ENCODE measurements around the gene NDUFV1.
"Not testable (repeated sequence)": the region's sequence is repeated elsewhere in the genome, so short reads cannot be mapped to it uniquely, and the experiment has no call there.

The NDUFV1 gene

DNA sequence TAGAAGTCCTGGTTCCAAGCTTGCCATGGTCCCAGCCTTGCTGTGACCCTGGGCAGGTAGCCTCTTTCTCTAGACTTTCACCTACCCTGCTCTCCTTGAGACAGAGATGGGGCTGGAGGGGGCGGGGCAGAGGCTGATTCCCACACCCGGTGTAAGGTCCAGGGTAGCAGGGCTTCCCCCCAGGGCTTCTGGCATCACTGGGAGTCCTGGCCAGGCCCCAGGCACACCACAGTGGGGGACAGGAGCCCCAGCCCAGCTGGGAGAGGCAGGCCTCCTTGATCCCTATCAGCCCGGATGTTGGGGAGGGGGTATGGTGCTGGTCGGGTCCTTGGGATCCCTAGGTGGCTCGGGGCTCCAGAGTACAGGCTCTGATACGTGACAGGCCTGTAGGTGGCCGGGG, 24.7 kb downstream of the NDUFV1 start:
- H3K9me3 ChIP-seq (ENCODE audit: control insufficient read depth, low read depth, low read length): no peaks in the 10 kb centered on the region
- no peak overlapping the region for H3K27ac ChIP-seq (ENCODE audit: low read length)
- H3K36me3 ChIP-seq (ENCODE audit: control insufficient read depth, low read depth, low read length): peaks cover 7% of the 10 kb centered on the region
- no peaks in the 10 kb centered on the region for H3K27me3 ChIP-seq (ENCODE audit: control insufficient read depth, insufficient read depth, low read length)
- H3K4me3 ChIP-seq (ENCODE audit: low read length): peak overlapping the region; percentile 72
- no peaks in the 10 kb centered on the region for H3K4me1 ChIP-seq (ENCODE audit: control insufficient read depth, low read depth, low read length)
- H3K9ac ChIP-seq (ENCODE audit: low read length): no peak overlapping the region

DNA sequence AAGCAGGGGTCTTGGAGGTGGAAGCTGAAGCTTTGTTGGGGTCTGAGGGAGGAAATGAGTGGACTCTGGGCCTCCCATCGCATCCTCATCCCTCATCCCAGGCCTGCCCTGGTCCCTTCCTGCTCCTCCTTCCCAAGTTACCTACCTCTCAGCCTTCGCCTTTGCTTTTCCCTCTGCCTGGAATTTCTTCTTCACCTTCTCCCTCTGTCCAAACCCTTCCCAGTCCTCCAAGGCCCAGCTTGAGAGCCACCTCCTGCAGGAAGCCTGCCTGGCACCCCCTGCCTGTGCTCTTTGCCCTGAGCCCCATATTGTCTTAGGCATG, 25.1 kb downstream of the NDUFV1 start:
- Histone ChIP-seq H3K27me3 (ENCODE audit: control insufficient read depth, insufficient read depth, low read length) (no peaks in the 10 kb centered on the region), H3K27ac (ENCODE audit: low read length) (no peak overlapping the region), H3K36me3 (ENCODE audit: control insufficient read depth, low read depth, low read length) (peaks cover 7% of the 10 kb centered on the region), H3K9ac (ENCODE audit: low read length) (no peak overlapping the region), H3K4me3 (ENCODE audit: low read length) (no peak overlapping the region), H3K4me1 (ENCODE audit: control insufficient read depth, low read depth, low read length) (no peaks in the 10 kb centered on the region), H3K9me3 (ENCODE audit: control insufficient read depth, low read depth, low read length) (no peaks in the 10 kb centered on the region)

DNA sequence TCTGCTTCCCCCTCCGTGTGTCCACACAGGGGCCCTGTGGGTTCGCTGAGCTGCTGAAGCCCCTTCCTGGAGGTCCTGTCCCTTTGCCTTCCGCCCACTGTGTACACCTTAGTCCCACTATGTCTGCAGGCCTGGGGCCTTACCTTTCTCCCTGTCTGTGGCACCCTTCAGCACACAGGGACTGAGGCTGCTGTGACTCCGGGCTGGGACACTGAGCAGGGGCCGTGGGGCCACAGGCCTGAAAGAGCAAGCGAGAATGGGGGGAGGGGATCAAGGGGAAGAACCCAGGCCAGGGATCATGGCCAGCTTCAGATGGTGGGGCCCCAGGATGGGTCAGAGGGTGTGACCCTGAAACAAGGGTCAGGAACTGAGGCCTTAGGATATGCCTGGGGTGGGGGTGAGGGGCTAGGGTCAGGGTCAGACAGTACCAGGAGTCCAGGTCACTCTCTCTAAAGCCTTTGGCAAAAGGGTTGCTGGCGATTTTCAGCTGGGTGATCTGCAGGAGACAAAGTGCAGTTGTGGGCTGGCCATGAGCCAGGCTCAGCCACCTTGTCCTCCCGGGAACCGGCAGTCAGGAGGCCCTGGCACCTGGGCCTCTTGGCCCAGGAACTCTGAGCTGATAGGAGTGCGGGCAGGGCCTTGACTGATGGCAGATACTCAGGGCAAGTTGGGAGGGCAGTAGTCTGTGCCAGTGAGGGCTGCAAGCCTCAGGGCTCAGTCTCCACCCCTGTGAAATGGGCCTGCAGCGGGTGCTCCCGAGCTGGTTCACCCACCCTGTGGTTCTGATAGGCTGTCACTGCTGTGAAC, 25.6 kb downstream of the NDUFV1 start:
- no peak overlapping the region for H3K4me3 ChIP-seq (ENCODE audit: low read length)
- no peak overlapping the region for H3K9ac ChIP-seq (ENCODE audit: low read length)

DNA sequence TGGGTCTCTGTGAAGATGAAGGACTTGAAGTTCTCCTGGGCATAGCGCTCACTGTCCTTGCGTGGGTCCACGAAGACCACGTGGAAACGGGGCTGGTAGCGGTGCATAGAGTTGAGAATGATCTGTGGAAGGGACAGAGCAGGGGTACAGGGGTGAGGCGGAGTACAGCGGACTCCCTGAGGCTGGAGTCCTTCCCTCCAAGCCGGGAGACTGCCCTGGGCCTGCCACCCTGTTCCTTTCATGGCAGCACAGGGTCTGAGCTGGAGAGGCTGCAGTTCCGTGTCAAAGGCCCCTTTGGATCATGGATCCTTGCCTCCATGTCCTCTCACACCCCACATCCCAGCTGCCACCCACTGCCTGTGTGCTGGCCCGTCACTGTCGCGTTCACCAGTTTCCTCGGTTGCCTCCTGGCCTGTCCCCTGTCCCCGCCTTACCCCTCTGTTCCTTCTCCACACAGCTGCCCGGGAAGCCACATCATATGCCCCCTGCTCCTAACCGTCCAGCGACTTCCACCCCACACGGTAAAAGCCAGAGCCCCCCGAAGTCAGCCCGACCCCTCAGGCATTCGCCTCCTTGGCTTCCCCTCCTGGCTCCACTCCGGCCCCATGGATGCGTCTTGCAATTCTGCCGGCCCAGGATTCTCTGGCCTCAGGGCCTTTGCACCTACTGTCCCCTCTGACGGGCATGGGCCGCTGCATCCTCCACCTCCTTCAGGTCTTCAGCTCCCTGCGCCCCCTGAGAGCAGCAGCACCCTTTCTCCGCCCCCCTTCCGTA, 26.4 kb downstream of the NDUFV1 start:
- Histone ChIP-seq H3K27me3 (ENCODE audit: control insufficient read depth, insufficient read depth, low read length) (no peaks in the 10 kb centered on the region), H3K4me3 (ENCODE audit: low read length) (no peak overlapping the region), H3K36me3 (ENCODE audit: control insufficient read depth, low read depth, low read length) (no peaks in the 10 kb centered on the region), H3K9ac (ENCODE audit: low read length) (no peak overlapping the region), H3K27ac (ENCODE audit: low read length) (no peak overlapping the region), H3K4me1 (ENCODE audit: control insufficient read depth, low read depth, low read length) (no peaks in the 10 kb centered on the region), H3K9me3 (ENCODE audit: control insufficient read depth, low read depth, low read length) (no peaks in the 10 kb centered on the region)

More for the DNA sequence above, 25.6 kb downstream of the NDUFV1 start:
- no peaks in the 10 kb centered on the region for H3K9me3 ChIP-seq (ENCODE audit: control insufficient read depth, low read depth, low read length)
- no peaks in the 10 kb centered on the region for H3K4me1 ChIP-seq (ENCODE audit: control insufficient read depth, low read depth, low read length)
- H3K36me3 ChIP-seq (ENCODE audit: control insufficient read depth, low read depth, low read length): peaks cover 3% of the 10 kb centered on the region
- no peaks in the 10 kb centered on the region for H3K27me3 ChIP-seq (ENCODE audit: control insufficient read depth, insufficient read depth, low read length)
- H3K27ac ChIP-seq (ENCODE audit: low read length): no peak overlapping the region

DNA sequence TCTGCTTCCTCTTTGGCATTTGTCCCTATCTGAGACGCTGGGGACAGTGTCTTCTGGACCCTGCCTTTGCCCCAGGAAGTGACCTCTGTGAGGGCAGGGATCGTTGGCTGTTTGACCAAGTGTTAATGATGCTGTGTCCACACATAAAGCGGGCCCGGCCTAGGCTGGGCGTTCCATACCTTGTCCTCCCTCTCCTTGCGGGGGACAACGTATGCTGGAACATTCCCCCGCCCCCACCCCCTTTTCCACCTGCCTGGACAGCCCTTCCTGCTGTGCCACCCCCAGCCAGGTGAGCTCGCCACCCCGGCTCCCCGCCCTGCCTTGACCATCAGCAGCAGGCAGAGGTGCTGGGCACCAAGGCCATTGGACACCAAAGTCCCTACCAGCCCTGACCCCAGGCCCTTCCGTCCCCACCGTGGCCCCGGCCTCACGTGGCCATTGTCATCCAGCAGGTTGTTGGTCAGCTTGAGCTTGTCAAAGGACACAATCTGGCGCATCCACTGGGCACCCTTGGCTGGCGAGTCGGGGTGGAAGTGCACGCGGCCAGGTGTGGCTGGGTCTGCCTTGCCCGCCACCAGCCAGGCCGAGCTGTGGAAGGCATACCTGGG, 27.1 kb downstream of the NDUFV1 start:
- Histone ChIP-seq H3K4me1 (ENCODE audit: control insufficient read depth, low read depth, low read length) (no peaks in the 10 kb centered on the region), H3K27me3 (ENCODE audit: control insufficient read depth, insufficient read depth, low read length) (no peaks in the 10 kb centered on the region), H3K9ac (ENCODE audit: low read length) (no peak overlapping the region), H3K36me3 (ENCODE audit: control insufficient read depth, low read depth, low read length) (no peaks in the 10 kb centered on the region), H3K4me3 (ENCODE audit: low read length) (no peak overlapping the region), H3K9me3 (ENCODE audit: control insufficient read depth, low read depth, low read length) (no peaks in the 10 kb centered on the region), H3K27ac (ENCODE audit: low read length) (no peak overlapping the region)

DNA sequence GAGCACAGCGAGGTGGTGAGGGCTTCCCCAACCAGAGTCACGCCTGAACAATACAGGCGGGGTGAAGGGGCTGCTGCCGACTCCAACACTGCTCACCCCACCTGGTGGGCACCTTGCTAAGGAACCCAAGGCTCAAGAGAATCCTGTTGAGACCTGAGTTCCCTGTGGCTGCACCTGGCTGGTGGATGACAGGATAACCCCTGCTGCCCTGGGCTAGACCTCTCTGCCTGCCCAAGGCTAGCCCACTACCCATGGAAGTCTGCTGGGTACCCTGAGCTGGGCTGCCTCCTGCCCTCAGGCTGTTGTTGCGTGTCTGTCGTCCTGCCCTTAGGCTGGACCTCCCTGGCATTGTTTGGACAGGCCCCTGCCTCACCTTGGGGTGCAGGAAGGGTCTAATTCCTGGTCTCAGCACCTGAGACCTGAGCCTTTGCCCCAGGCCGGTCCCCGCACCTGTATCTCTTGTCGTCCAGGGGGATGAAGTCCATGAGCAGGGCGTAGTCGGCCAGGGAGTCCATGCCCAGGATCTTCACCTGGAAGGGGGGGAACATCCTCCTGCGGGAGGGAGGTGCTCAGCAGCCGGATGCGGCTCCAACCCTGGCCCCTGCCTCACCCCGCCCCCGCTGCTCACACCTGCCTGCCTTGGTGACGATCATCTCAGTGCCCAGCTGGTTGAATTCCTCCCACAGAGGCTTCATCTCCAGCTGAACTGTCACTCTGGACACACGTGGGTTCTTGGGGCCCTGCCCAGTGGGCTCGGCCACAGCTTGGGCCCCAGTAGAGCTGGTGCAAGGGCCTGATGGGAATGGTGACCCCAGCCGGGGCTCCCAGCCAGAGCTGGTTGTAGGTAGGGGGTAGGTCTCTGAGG, 27.9 kb downstream of the NDUFV1 start:
- no peak overlapping the region for H3K9ac ChIP-seq (ENCODE audit: low read length)
- peaks cover 2% of the 10 kb centered on the region for H3K27me3 ChIP-seq (ENCODE audit: control insufficient read depth, insufficient read depth, low read length)
- no peak overlapping the region for H3K4me3 ChIP-seq (ENCODE audit: low read length)
- no peaks in the 10 kb centered on the region for H3K4me1 ChIP-seq (ENCODE audit: control insufficient read depth, low read depth, low read length)
- H3K9me3 ChIP-seq (ENCODE audit: control insufficient read depth, low read depth, low read length): no peaks in the 10 kb centered on the region
- no peak overlapping the region for H3K27ac ChIP-seq (ENCODE audit: low read length)
- H3K36me3 ChIP-seq (ENCODE audit: control insufficient read depth, low read depth, low read length): no peaks in the 10 kb centered on the region

DNA sequence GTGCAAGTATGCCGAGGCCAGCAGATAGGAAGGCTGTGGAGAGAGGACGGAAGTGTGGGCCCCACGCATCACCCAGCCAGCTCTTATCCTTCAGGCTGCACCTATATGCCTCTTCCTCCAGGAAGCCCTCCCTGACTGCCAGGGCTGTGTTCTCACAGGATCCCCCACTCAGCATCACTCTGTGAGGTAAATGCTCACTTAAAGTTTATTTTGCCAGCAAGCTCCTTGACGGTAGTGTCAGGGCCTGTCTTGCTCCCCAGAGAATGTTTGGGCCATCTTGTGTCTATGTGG, 28.4 kb downstream of the NDUFV1 start:
- no peak overlapping the region for H3K27ac ChIP-seq (ENCODE audit: low read length)
- peaks cover 8% of the 10 kb centered on the region for H3K27me3 ChIP-seq (ENCODE audit: control insufficient read depth, insufficient read depth, low read length)
- H3K4me1 ChIP-seq (ENCODE audit: control insufficient read depth, low read depth, low read length): no peaks in the 10 kb centered on the region
- H3K4me3 ChIP-seq (ENCODE audit: low read length): no peak overlapping the region
- no peak overlapping the region for H3K9ac ChIP-seq (ENCODE audit: low read length)
- H3K9me3 ChIP-seq (ENCODE audit: control insufficient read depth, low read depth, low read length): no peaks in the 10 kb centered on the region
- H3K36me3 ChIP-seq (ENCODE audit: control insufficient read depth, low read depth, low read length): no peaks in the 10 kb centered on the region

DNA sequence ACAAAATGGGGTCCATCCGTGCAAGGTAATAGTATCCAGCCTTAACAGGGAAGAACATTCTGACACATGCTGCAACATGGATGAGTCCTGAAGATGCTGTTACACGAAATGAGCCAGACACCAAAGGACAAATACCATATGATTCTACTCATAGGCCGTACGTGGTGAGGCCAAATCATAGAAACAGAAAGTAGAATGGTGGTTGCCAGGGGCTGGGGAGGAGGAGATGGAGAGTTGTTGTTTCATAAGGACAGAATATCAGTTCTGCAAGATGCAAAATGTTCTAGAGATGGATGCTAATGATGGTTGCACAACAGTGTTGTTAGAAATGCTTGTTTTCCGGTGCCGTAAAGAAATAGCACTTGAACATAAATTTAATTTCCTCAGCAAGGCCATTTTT, 30.2 kb downstream of the NDUFV1 start:
- H3K9me3 ChIP-seq (ENCODE audit: control insufficient read depth, low read depth, low read length): no peaks in the 10 kb centered on the region
- H3K4me3 ChIP-seq (ENCODE audit: low read length): no peak overlapping the region
- H3K36me3 ChIP-seq (ENCODE audit: control insufficient read depth, low read depth, low read length): no peaks in the 10 kb centered on the region
- H3K9ac ChIP-seq (ENCODE audit: low read length): no peak overlapping the region
- H3K27ac ChIP-seq (ENCODE audit: low read length): no peak overlapping the region
- H3K27me3 ChIP-seq (ENCODE audit: control insufficient read depth, insufficient read depth, low read length): peaks cover 17% of the 10 kb centered on the region
- no peaks in the 10 kb centered on the region for H3K4me1 ChIP-seq (ENCODE audit: control insufficient read depth, low read depth, low read length)

DNA sequence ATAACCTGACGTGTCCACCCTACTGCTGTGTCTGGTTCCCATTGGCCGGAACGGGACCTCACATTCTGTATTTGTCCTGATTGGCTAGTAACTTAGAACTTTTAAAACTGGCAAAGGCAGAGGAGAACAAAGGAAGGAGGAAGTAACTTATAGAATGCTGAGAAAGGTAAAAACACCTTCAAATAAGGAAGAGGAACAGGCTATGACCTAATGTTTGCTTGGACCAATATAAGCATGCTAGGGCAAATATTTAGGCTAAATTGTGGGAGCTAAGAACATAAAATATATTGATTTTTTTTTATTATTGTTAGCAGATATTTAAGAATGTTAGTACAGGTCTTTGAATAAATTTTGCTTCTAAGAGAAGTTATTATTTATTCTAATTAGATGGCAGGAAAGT, 30.7 kb downstream of the NDUFV1 start:
- not testable (repeated sequence) for H3K27ac ChIP-seq (ENCODE audit: low read length); H3K4me3 ChIP-seq (ENCODE audit: low read length); H3K4me1 ChIP-seq (ENCODE audit: control insufficient read depth, low read depth, low read length); H3K9ac ChIP-seq (ENCODE audit: low read length); H3K36me3 ChIP-seq (ENCODE audit: control insufficient read depth, low read depth, low read length); H3K9me3 ChIP-seq (ENCODE audit: control insufficient read depth, low read depth, low read length)
- H3K27me3 ChIP-seq (ENCODE audit: control insufficient read depth, insufficient read depth, low read length): peaks cover 17% of the 10 kb centered on the region

DNA sequence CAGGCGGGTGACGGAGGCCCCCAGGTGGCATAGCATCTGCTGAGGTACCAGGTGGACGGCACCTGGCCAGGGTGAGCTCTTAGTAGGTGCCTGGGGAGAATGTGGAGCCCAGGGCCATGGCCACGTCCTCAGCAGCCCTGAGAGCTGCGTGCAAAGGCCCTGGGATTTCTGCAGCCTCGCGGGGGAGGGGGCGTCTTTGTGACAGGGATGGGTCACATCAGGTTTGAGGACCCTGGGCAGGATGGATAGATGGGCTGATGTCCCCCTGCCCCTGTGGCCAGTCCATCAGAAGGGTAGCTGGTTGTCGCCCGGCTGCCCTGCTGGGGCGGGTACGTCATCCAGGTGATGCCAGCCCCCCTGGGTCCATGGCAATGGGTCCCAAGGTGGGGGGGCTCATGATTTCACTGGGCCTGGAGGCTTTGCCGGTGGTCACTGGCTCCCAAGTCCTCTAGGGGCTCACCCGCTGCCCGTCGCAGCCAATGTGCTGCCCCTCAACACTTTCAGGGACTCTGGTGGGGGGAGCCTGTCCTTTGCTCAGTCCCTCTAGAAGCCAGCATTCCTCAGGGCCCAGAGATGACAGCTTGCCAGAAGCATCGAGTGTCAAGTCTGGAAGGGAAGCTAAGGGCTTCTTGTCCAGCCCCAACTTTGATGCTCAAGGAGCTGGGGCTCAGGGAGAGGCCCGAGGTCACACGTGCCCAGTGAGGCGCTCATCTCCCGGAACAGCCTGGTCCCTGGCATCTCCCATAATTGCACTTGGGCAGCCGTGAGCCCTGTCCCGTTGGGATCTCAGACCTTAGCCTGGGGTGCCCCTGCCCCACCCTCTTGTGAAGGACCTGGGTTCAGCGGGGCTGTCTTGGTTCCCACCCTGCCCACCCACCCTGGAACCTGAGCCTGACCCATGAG, 32.0 kb downstream of the NDUFV1 start:
- no peak overlapping the region for H3K27ac ChIP-seq (ENCODE audit: low read length)
- no peaks in the 10 kb centered on the region for H3K36me3 ChIP-seq (ENCODE audit: control insufficient read depth, low read depth, low read length)
- no peak overlapping the region for H3K4me3 ChIP-seq (ENCODE audit: low read length)
- H3K9me3 ChIP-seq (ENCODE audit: control insufficient read depth, low read depth, low read length): no peaks in the 10 kb centered on the region
- no peaks in the 10 kb centered on the region for H3K4me1 ChIP-seq (ENCODE audit: control insufficient read depth, low read depth, low read length)
- peaks cover 17% of the 10 kb centered on the region for H3K27me3 ChIP-seq (ENCODE audit: control insufficient read depth, insufficient read depth, low read length)
- no peak overlapping the region for H3K9ac ChIP-seq (ENCODE audit: low read length)
